ENCODE results near the gene FBXL20. TPM values are rescaled to one million over a fixed set of nuclear protein-coding genes. Genes with fewer than 3 reads are reported as not detected.
"Not testable (repeated sequence)": the region's sequence is repeated elsewhere in the genome, so short reads cannot be mapped to it uniquely, and the experiment has no call there.

Gene FBXL20
- total RNA-seq, 1 donor from 2014 or later = 23.9 TPM

DNA sequence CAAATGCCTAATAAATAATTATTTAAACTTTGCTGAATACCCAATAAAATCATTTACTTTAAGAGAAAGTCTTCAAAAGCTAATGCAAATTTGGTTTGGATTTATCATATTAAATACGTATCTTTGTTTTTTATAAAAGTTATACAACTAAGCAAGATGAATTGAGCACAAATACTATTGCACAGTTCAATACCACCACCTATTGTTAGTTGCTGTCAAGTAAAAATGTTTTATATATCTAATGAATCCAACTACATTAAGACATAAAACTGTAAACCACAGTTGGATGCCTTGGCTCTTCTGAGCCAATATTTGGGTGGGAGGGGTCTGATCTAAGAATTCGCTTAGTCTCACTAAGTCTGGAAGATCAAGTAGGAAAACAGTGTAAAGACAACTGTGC lies 7.7 kb downstream of the FBXL20 start:
- DNase-seq (no peak), ATAC-seq (no peak)
- Histone ChIP-seq H3K9me3 (no peaks in the 10 kb centered on the region), H3K36me3 (no peaks in the 10 kb centered on the region), H3K4me3 (no peak overlapping the region), H3K27ac (no peak overlapping the region), H3K27me3 (no peaks in the 10 kb centered on the region), H3K4me1 (no peaks in the 10 kb centered on the region)
- TF ChIP-seq CTCF (IDR thresholded peaks at IDR 0.05) = no peak
- intact Hi-C loops (cut with DNase I) = no loop called here

- Histone ChIP-seq H3K27me3 (no peaks in the 10 kb centered on the region), H3K4me1 (no peaks in the 10 kb centered on the region), H3K4me3 (no peak overlapping the region), H3K36me3 (peaks cover 7% of the 10 kb centered on the region), H3K27ac (no peak overlapping the region), H3K9me3 (no peaks in the 10 kb centered on the region)
- intact Hi-C loops (cut with DNase I) = no loop called here
- no peak for ATAC-seq
- no peak for TF ChIP-seq CTCF (IDR thresholded peaks at IDR 0.05)
- DNase-seq = no peak
These were observed 10.0 kb downstream of the FBXL20 start for GRCh38 chr17:39391448-39391847.

- DNase-seq (no peak), ATAC-seq (no peak)
- intact Hi-C loops (cut with DNase I) = no loop called here
- no peaks in the 10 kb centered on the region for H3K27me3 ChIP-seq
- H3K4me3 ChIP-seq = no peak overlapping the region
- no peaks in the 10 kb centered on the region for H3K9me3 ChIP-seq
- H3K36me3 ChIP-seq = peaks cover 7% of the 10 kb centered on the region
- H3K4me1 ChIP-seq = no peaks in the 10 kb centered on the region
- no peak overlapping the region for H3K27ac ChIP-seq
- TF ChIP-seq CTCF (IDR thresholded peaks at IDR 0.05) = no peak
These were observed 16.4 kb downstream of the FBXL20 start for GRCh38 chr17:39385040-39385439.

DNA sequence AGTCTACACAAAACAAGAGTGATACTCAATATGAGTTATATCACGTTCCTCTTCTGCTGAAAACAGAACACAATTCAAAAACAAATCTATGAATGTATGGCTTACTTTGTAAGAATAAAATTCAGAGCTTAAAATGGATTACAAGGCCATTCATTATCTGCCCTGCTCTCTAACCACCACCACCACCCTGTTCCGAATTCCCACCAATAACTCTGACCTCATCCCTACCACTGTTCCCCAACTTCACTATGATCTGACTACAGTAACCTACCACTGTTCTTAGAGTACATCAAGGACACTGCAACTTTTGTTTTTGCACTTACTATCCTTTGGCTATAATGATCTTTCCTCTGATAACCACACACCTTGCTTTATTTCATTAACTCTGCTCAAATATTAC lies 21.3 kb downstream of the FBXL20 start:
- H3K27me3 ChIP-seq = no peaks in the 10 kb centered on the region
- no peak for TF ChIP-seq CTCF (IDR thresholded peaks at IDR 0.05)
- H3K9me3 ChIP-seq = no peaks in the 10 kb centered on the region
- no peaks in the 10 kb centered on the region for H3K4me1 ChIP-seq
- ATAC-seq (no peak), DNase-seq (no peak)
- intact Hi-C loops (cut with DNase I) = no loop called here
- no peak overlapping the region for H3K4me3 ChIP-seq
- no peaks in the 10 kb centered on the region for H3K36me3 ChIP-seq
- no peak overlapping the region for H3K27ac ChIP-seq

DNA sequence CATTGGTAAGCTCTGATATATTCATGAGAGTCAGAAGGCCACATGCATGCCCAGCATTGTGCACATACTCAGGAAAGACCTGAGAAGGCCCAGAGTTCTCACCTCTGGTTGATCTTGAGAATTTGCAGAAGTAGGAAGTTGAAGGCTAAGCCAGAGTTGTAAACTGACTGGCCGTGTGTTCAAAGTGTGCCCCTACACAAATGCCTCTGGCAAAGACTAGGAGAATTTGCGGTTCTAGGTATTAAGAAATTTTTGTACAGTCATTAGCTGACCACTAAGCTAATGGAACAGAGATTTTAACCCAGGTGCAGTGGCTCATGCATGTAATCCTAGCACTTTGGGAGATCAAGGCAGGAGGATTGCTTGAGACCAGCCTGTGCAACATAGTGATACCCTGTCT lies 25.0 kb downstream of the FBXL20 start:
- intact Hi-C loops (cut with DNase I) = no loop called here
- no peaks in the 10 kb centered on the region for H3K4me1 ChIP-seq
- no peaks in the 10 kb centered on the region for H3K36me3 ChIP-seq
- ATAC-seq (no peak), DNase-seq (no peak)
- no peak overlapping the region for H3K27ac ChIP-seq
- H3K4me3 ChIP-seq = no peak overlapping the region
- no peak for TF ChIP-seq CTCF (IDR thresholded peaks at IDR 0.05)
- H3K9me3 ChIP-seq = no peaks in the 10 kb centered on the region
- no peaks in the 10 kb centered on the region for H3K27me3 ChIP-seq

- not testable (repeated sequence) for H3K27ac ChIP-seq, H3K27me3 ChIP-seq
These were observed 33.6 kb downstream of the FBXL20 start for GRCh38 chr17:39367805-39368204.

More at GRCh38 chr17:39367805-39368204, 33.6 kb downstream of the FBXL20 start:
- H3K4me1 ChIP-seq = peaks cover 11% of the 10 kb centered on the region
- H3K9me3 ChIP-seq; intact Hi-C loops (cut with DNase I); ATAC-seq; DNase-seq; H3K36me3 ChIP-seq; H3K4me3 ChIP-seq: not testable (repeated sequence)
